ENCODE results near the gene SIRPA.

Gene SIRPA

DNA sequence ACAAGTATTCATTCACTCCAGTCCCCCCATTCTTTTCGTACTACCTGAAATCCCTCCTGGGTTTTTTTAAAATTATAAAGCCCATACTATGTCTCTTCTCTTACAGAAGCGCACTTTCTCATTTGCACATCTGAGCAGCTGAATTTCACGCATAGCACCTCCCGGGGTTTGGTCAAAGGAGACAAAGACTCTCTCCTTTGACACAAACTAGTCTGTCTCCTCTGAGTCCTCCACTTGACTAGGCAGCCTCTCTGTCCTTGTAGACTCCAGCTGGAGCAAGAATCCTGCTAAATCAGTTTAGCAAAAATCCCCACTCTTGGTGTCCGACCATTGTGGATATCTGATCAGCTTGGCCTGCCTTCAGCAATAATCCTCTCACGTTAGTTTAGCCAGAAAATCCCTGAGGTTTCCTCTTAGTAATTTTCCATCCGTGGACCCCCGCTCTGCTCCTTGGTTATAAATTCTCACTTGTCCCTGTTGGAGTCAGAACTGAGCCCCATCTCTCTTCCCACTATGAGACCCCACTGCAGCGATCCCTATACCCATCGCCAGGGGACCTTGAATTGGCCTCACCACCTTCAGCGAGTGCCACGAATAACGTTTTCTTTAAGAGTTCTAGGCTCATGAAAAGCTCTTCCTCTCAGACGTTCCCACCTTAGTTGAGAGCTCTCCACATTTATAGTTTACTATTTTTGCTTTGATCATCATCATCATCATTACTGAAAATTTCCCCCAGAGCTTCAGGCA, 69.6 kb downstream of the SIRPA start:
- no peak for DNase-seq (ENCODE audit: low read depth)
- H3K4me3 ChIP-seq (ENCODE audit: low read depth, low read length): peak overlapping the region; percentile 24

DNA sequence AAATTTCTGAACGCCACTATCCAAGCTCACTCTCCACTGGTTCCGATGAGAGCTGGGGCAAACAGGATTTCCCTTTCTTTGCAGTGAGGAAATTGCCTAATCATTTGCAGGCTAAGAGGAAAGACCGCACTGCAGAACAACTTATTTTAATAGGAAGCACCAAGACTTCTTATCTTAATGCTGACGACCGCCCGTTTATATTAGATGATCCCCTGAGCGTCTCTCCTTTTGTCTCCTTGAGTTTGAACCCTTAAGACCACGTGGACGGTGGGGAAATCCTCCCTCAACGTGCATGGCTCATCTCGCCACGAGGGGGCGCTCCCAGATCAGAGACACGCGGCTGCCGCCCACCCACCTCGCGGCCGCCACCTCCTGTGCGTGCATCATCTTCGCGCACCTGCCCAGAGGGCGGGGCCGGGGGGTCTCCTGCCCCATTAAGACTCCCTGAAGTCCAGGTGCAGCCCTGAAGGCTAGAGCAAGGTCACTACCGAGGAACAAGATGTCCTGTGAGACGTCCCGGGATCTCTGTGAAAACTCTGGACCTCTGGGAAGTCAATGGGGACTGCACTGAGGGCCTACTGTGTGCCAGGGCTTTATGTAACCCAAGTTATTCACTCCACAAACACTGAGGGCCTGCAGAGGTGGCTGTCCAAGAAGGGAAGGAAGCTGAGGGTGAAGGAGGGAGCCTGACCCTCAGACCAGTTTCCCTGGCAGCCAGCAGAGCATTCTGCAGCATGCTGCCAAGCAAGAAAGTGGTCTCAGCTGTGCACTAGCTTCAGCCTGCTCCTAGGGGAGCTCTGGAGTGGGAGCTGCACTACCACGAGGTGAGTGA, 70.5 kb downstream of the SIRPA start:
- peak overlapping the region; percentile 24 for H3K4me3 ChIP-seq (ENCODE audit: low read depth, low read length)
- no peak for DNase-seq (ENCODE audit: low read depth)

GRCh38 chr20:1968964-1969363, 73.8 kb downstream of the SIRPA start:
- no peak overlapping the region for H3K4me3 ChIP-seq (ENCODE audit: low read depth, low read length)
- no peak for DNase-seq (ENCODE audit: low read depth)

DNA sequence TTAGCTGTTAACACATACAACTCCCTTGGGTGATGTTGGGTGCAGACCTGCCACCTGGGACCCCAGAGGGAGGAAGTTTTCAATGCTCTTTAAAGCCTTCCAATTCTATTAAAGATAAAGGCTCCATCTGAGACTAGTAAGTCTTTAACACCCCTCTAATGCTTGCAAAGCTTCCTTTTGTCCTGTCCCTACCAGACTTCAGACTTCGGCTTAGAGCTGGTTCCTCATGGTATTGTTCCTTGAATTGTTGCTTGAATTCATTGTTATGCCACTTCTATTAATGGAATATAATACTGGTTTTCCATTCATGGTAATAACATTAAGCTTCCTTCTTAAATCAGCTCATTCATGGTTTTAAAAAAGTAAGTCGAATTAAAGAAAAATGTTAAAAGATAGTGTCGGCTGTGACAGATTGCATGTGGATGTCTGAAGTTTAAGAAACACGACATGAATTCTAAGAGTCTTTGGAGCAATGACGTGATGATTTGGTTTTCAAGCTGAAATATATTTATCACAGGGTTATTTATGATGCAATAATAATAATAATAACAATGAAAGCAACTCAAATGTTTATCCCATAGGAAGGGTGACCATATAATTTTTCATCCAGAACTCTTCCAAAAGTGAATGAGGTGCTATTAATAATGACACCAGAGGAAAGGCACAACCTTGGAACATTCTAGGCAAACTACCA, 76.8 kb downstream of the SIRPA start:
- no peak overlapping the region for H3K4me3 ChIP-seq (ENCODE audit: low read depth, low read length)
- DNase-seq (ENCODE audit: low read depth): no peak

DNA sequence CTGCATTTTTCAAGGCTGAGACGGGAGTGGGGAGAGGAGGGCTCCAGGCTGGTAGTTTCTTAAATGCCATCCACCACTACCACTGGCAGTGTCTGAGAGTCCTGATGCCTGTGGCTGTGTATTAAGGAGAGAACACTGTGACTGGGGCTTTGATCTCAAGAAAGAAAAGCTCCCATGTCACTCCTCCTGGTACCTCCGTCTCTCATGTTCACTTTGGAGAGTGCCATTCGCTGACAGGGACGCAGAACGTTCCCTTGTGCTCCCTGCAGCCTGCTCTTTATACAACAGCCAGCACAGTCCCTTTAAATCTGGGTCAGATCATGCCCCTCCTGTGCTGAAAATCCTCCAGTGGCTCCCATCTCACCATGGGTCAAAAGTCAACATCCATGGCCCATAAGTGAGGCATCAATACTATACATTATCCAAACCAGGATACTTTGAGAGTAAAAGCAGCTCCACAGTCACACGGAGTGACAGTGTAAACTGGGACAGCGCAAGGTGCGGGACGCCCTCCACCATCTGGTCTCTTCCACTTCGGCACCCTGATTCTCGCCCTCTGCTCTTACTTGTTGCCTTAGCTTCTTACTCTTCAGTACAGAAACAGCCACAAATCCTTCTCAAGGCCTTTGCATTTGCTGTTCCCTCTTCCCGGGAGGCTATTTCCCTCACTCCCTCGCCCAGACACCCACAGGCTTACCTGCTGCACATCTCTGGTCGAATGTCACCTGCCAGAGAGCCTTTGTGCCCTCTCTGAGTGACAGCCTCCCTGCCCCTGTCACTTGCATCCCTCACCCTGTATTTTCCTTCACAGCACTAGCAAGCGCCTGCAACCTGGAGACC, 78.6 kb downstream of the SIRPA start:
- DNase-seq (ENCODE audit: low read depth): no peak
- H3K4me3 ChIP-seq (ENCODE audit: low read depth, low read length): no peak overlapping the region

- H3K4me3 ChIP-seq (ENCODE audit: low read depth, low read length): no peak overlapping the region
- DNase-seq (ENCODE audit: low read depth): no peak
Observed at GRCh38 chr20:1975291-1975690, 80.1 kb downstream of the SIRPA start.

DNA sequence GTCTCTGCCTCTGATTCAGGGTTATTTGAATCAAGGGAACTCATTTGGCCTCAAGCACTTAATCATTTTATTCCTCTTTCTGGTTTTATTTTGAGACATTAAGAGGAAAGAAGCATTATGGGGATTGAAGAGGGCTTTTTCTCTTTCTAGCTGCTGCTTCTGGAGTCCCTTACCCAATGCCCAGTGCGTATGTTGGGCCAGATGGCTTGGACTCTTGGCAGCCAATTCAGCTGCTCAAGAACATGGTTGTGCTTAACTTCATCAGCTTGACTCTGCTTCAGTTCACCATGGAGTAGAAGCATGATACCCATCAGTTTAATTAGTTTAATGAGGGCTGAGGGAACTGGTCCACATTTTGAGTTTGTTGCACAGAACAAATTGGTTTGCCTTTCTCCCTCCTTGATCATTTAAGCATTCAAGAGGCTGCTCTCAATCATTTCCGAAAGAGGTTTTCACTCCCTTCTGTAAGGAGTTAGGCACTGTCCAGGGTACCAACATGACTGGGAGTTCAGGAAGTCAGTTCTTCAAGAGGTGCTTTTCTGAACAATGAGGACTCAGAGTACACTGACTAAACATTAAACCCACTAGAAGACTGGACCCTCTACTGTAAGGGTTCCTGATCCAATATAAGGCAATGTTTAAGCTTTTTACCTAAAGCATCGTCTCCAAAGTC, 84.0 kb downstream of the SIRPA start:
- no peak for DNase-seq (ENCODE audit: low read depth)
- H3K4me3 ChIP-seq (ENCODE audit: low read depth, low read length): no peak overlapping the region

GRCh38 chr20:1982686-1983085, 87.5 kb downstream of the SIRPA start:
- DNase-seq (ENCODE audit: low read depth): no peak
- no peak overlapping the region for H3K4me3 ChIP-seq (ENCODE audit: low read depth, low read length)

GRCh38 chr20:1983301-1983700, 88.1 kb downstream of the SIRPA start:
- DNase-seq (ENCODE audit: low read depth): no peak
- H3K4me3 ChIP-seq (ENCODE audit: low read depth, low read length): no peak overlapping the region

GRCh38 chr20:1987826-1988225, 92.6 kb downstream of the SIRPA start:
- DNase-seq (ENCODE audit: low read depth): no peak

More at GRCh38 chr20:1987826-1988225, 92.6 kb downstream of the SIRPA start:
- H3K4me3 ChIP-seq (ENCODE audit: low read depth, low read length): no peak overlapping the region

Measured in skeletal muscle cell (primary cell).